Measurements from ENCODE around the gene GAS6.

The GAS6 gene

GRCh38 chr13:113890774-113891480 is 27.1 kb upstream of the GAS6 start:
- no peak for DNase-seq (ENCODE audit: low spot score)
- no peak for TF ChIP-seq CTCF (IDR thresholded peaks at IDR 0.05; ENCODE audit: extremely low read depth, insufficient read depth, missing control alignments)
- in situ Hi-C loops (cut with MboI; ENCODE audit: low pct_unique_long_range_greater_than_20kb, low sequenced_read_pairs, unreplicated experiment), result no loop called here

DNA sequence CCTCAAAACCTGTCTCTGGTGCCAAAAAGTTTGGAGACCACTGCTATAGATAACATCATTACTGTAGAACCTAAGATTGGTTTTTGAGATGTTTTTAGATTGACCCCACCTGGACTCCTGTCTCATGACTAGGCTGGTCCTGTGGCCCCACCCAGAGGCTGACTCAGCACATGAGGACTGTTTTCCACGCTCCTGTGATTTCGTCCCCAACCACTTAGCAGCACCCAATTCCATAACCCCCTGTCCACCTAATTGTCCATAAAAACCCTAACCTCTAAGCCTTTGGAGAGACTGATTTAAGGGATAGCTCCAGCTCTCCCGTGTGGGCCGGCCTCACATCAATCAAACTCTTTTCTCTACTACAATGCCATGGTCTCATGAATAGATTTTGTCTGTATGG is 25.6 kb upstream of the GAS6 start:
- in situ Hi-C loops (cut with MboI; ENCODE audit: low pct_unique_long_range_greater_than_20kb, low sequenced_read_pairs, unreplicated experiment), result no loop called here
- no peak for DNase-seq (ENCODE audit: low spot score)
- TF ChIP-seq CTCF (IDR thresholded peaks at IDR 0.05; ENCODE audit: extremely low read depth, insufficient read depth, missing control alignments), result no peak

GRCh38 chr13:113888701-113889330 is 24.9 kb upstream of the GAS6 start:
- TF ChIP-seq CTCF (IDR thresholded peaks at IDR 0.05; ENCODE audit: extremely low read depth, insufficient read depth, missing control alignments), result no peak
- in situ Hi-C loops (cut with MboI; ENCODE audit: low pct_unique_long_range_greater_than_20kb, low sequenced_read_pairs, unreplicated experiment), result no loop called here
- no peak for DNase-seq (ENCODE audit: low spot score)

GRCh38 chr13:113887700-113888201 is 23.9 kb upstream of the GAS6 start:
- TF ChIP-seq CTCF (IDR thresholded peaks at IDR 0.05; ENCODE audit: extremely low read depth, insufficient read depth, missing control alignments), result no peak
- in situ Hi-C loops (cut with MboI; ENCODE audit: low pct_unique_long_range_greater_than_20kb, low sequenced_read_pairs, unreplicated experiment), result no loop called here
- DNase-seq (ENCODE audit: low spot score), result no peak

- TF ChIP-seq CTCF (IDR thresholded peaks at IDR 0.05; ENCODE audit: extremely low read depth, insufficient read depth, missing control alignments), result no peak
- in situ Hi-C loops (cut with MboI; ENCODE audit: low pct_unique_long_range_greater_than_20kb, low sequenced_read_pairs, unreplicated experiment), result no loop called here
- no peak for DNase-seq (ENCODE audit: low spot score)
These were observed 22.8 kb upstream of the GAS6 start for GRCh38 chr13:113886561-113887112.

DNA sequence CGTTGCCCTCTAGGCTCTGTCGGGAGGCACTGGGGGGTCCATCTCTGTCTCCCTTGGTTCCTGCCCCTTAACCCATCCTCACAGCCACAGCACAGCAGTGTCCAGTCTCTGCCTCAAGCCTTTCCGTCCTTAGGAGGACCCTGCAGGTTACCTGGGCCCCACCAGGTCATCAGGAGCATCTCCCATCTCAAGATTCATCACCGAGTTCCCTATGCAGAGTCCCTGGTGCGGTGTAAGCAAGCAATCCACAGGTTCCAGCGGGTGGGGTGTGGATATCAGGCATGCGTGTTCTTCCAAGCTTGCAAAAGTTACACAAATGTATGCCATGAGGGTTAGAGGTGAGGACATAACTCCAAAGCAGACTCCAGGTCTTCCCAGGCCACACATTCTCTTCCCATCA is 20.9 kb upstream of the GAS6 start:
- TF ChIP-seq CTCF (IDR thresholded peaks at IDR 0.05; ENCODE audit: extremely low read depth, insufficient read depth, missing control alignments), result no peak
- no peak for DNase-seq (ENCODE audit: low spot score)
- in situ Hi-C loops (cut with MboI; ENCODE audit: low pct_unique_long_range_greater_than_20kb, low sequenced_read_pairs, unreplicated experiment), result no loop called here

Data from GM13977 (cell line).